GM12892 (cell line): ENCODE results near the gene CDKAL1.

Experiments used
- POLR2A ChIP-seq: IDR thresholded peaks from 2 replicates; pipeline ENCODE4 v1.6.1; 2011; ENCODE audit warnings: low read depth, low read length, control low read depth
- POLR2AphosphoS5 ChIP-seq: IDR thresholded peaks from 2 replicates; pipeline ENCODE4 v1.6.1; 2011; ENCODE audit warnings: low read depth, low read length, control low read depth
- TAF1 ChIP-seq: IDR thresholded peaks from 2 replicates; pipeline ENCODE4 v1.6.1; 2011; ENCODE audit warnings: low read depth, mild to moderate bottlenecking, control low read depth, low read length, borderline replicate concordance

DNA sequence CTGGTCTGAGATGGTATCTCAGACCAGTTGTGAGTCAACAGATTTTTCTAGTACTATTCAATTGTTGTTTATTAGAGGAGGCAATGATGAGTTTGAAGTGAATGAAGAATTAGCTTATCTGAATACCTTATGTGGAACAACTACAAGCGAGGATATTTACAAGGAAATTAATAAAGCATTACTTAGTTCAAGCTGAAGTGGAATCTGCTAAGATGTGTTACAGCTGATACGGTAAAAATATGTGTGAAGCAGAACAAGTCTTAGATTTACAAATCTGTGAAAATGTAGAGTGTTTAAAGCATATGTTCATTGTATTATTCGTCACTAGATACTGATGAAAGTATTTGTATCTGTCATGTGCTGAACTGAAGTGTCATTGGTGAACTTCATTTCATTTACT, 272.4 kb downstream of the CDKAL1 start:
- TF ChIP-seq POLR2AphosphoS5 (no peak), TAF1 (no peak), POLR2A (no peak)
